ENCODE results near the gene LINGO1. TPM values are rescaled to one million over a fixed set of nuclear protein-coding genes. Genes with fewer than 3 reads are reported as not detected.

The LINGO1 gene
- total RNA-seq, 4 donors from 2014 or later: 0.49 to 1.1 (median 0.54) TPM

DNA sequence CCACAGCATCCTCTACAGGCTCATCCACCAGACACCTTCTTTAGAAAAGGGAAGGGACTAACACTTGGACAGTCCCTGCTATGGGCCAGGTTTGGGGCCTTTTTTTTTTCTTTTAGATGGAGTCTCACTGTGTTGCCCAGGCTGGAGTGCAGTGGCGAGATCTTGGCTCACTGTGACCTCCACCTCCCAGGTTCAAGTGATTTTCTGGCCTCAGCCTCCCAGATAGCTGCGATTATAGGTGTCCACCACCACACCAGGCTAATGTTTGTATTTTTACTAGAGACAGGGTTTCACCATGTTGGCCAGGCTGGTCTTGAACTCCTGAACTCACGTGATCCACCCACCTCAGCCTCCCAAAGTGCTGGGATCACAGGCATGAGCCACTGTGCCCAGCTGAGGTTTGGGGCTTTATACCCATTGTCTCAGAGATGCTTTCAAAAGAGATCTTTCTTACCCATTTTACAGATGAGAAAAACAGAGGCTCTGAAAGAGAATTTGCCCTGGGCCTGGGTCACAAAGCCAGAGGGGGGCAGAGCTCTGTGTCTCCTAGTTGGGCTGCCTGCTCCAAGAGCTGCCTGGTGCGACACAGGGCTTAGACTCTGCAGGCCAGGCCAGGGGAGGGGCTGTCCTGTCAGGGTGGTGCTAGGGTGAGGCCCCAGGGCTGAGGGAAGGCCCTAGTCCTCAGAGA lies 11.6 kb downstream of the LINGO1 start:
- TF ChIP-seq, protein P1, sequence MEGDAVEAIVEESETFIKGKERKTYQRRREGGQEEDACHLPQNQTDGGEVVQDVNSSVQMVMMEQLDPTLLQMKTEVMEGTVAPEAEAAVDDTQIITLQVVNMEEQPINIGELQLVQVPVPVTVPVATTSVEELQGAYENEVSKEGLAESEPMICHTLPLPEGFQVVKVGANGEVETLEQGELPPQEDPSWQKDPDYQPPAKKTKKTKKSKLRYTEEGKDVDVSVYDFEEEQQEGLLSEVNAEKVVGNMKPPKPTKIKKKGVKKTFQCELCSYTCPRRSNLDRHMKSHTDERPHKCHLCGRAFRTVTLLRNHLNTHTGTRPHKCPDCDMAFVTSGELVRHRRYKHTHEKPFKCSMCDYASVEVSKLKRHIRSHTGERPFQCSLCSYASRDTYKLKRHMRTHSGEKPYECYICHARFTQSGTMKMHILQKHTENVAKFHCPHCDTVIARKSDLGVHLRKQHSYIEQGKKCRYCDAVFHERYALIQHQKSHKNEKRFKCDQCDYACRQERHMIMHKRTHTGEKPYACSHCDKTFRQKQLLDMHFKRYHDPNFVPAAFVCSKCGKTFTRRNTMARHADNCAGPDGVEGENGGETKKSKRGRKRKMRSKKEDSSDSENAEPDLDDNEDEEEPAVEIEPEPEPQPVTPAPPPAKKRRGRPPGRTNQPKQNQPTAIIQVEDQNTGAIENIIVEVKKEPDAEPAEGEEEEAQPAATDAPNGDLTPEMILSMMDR (IDR thresholded peaks at IDR 0.05; ENCODE audit: low read depth): no peak

DNA sequence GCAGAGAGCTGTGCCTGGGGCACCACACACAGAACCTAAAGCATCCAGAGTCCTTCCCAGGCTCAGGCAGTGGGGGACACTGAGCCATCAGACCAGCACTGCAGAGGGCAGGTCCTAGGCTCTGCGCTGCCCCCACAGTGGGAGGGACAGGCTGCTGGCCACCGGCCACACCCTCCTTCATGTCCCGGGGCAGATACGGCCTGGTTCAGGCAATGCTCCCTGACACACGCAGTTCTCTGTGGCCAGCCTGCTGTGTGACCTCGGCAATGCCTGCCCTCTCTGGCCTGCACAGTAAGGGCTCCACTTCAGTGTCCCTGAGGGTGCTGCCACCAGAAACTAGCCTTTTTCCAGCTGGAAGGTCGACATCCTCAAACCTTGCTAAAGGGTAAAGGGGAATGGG lies 12.4 kb downstream of the LINGO1 start:
- TF ChIP-seq, protein P1 (IDR thresholded peaks at IDR 0.05; ENCODE audit: low read depth): no peak

DNA sequence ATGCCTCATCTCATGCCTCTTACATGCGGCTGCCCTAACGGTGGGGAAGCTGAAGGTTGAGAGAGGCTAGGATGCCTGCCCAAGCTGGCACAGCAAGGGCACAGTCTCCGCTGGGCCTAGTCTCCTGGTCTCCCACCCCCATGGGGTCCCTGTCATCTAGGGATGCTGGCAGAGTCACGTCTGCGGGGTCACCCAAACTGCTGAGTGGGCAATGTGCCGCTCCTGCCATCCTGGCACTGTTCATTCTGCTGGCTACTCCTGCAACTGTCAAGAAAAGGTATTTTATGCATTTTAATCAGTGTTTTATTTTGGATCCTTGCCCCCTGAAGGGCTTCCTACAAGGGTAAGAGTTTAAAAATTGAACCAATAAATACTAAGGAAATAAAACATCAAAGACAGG lies 12.8 kb downstream of the LINGO1 start:
- TF ChIP-seq, protein P1 (IDR thresholded peaks at IDR 0.05; ENCODE audit: low read depth): no peak

DNA sequence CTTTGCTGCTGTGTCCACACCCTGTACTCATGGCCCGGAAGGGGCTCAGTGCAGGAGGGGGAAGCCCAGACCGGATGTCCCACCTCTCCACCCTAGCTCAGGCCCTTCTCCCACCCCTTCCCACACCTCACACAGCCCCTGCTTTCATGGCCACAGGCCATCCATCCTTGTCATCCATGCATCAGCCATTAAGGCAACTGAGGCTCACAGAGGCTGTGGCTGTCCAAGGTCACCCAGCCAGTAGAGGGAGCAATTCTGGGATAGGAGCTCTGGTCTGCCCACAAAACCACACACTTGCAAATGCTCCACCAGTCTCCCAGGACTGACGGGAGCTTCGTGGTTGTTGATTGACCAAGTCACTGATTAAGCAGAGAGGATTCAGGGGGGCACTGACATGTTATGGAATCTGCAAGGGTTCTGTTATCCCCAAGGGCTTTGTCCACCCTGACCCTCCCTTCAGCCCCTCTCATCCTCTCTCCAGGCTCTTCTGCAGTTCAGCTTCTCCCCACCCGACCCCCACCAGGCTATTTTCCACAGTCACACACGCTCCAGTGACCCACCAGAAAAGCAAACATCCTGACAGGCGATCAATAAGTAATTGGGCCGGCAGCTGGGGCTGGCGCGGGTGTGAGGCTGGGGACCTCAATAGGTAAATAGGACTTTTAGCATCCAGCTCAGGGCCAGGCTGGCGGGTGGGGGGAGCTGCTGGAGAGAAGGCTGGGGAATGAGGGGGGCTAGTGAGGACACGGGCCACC lies 15.1 kb downstream of the LINGO1 start:
- TF ChIP-seq, protein P1 (IDR thresholded peaks at IDR 0.05; ENCODE audit: low read depth): no peak

DNA sequence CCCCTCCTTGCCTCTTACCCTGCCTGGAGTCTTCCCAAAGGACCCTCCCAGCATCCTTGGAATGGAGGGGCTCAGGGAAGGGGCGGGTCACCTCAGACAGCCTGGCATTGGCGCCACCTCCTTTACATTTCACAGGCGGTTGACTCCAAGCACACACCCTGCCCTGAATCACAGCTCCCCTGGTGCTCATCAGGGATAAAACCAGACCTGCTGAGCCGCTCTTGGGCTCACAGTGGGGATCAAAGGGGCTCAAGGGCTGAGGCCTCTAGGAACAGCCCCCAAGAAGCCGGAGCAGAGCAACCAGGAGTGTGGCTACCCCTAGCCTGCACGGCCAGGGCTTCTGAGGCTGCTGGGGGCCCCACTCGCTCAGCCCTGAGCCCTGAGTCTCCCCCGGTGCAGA lies 16.6 kb downstream of the LINGO1 start:
- TF ChIP-seq, protein P1 (IDR thresholded peaks at IDR 0.05; ENCODE audit: low read depth): no peak

DNA sequence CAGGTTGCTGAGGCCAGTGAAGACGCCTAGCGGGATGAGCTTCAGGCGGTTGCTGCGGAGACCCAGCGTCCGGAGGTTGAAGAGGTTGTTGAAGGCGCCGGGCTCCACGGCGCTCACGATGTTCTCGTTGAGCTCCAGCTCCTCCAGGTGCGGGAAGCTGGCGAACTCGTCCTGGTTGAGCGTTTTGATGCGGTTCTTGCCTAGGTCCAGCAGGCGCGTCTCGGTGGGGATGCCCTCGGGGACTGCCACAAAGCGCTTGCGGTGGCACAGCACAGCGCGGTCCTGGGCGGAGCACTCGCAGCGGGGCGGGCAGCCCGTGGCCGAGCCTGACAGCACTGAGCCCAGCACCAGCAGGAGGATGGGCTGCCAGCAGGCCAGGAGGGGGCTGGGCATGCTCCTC lies 17.2 kb downstream of the LINGO1 start:
- TF ChIP-seq, protein P1 (IDR thresholded peaks at IDR 0.05; ENCODE audit: low read depth): no peak

DNA sequence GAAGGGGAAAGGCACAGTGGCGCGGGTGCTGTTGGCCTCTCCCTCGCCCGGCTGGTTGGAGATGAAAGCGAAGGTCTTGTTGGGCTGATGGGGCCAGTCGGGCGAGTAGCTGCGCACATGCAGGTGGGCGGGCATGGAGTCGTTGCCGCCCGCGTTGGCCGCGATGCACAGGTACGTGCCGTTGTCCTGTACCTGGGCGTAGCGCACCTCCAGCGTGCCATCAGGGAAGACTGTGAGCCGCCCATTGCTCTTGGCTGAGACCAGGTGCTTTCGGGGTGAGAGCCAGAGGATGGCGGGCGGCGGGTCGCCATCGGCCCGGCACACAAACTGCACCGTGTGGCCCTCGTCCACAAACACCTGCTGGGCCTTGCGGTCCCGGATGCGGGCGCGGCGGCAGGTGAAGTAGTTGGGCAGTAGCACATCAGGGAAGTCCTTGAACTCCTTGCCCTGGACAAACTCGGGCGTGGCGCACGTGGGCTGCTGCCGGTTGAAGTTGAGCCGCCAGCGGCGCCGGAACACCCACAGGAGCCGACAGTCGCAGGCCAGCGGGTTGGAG lies 18.4 kb downstream of the LINGO1 start:
- TF ChIP-seq, protein P1 (IDR thresholded peaks at IDR 0.05; ENCODE audit: low read depth): no peak

All from subcutaneous adipose tissue (tissue), 4 donors.